ENCODE data around the gene PRDM2.

The PRDM2 gene

DNA sequence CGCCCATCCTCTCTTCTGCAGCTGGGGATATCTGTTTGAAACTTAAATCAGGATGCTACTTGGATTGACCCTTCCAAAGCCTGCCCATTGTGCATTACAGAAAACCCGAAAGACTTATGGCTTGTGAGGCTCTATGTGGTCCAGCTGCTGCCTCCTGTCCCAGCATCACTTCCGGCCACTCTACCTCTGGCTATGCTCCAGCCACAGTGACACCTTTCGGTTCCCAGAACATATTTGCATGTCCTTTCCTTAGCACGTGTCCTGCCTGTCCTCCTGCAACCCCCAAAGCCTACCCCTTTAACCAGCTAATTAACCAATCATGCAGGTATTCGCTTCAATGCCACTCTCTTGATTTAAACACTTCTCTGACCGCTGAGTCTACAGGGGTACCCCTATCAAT lies 167.6 kb downstream of the PRDM2 start:
- H3K36me3 ChIP-seq (ENCODE audit: control insufficient read depth in 2 of 2, insufficient read depth in 1 of 2, low read length in 2 of 2) = no peaks in the 10 kb centered on the region
- H3K27ac ChIP-seq (ENCODE audit: extremely low read depth, low read depth, low read length) = no peak overlapping the region
- TF ChIP-seq, protein P1, sequence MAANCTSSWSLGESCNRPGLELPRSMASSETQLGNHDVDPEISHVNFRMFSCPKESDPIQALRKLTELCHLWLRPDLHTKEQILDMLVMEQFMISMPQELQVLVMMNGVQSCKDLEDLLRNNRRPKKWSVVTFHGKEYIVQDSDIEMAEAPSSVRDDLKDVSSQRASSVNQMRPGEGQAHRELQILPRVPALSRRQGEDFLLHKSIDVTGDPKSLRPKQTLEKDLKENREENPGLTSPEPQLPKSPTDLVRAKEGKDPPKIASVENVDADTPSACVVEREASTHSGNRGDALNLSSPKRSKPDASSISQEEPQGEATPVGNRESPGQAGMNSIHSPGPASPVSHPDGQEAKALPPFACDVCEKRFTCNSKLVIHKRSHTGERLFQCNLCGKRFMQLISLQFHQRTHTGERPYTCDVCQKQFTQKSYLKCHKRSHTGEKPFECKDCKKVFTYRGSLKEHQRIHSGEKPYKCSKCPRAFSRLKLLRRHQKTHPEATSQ (tag by site-specific recombination; IDR thresholded peaks at IDR 0.05) = no peak
- TF ChIP-seq ZNF707 (tag by site-specific recombination; IDR thresholded peaks at IDR 0.05) = no peak
- no peak for TF ChIP-seq ZNF660 (tag by site-specific recombination; IDR thresholded peaks at IDR 0.05)
- no peak for TF ChIP-seq ZNF26 (tag by site-specific recombination; IDR thresholded peaks at IDR 0.05)
- TF ChIP-seq ZNF23 (tag by site-specific recombination; IDR thresholded peaks at IDR 0.05; ENCODE audit: borderline replicate concordance) = no peak
- no peak for TF ChIP-seq ZNF654 (tag by site-specific recombination; IDR thresholded peaks at IDR 0.05; ENCODE audit: low read depth)
- no peak for TF ChIP-seq ZNF624 (tag by site-specific recombination; IDR thresholded peaks at IDR 0.05)
- TF ChIP-seq, protein P2, sequence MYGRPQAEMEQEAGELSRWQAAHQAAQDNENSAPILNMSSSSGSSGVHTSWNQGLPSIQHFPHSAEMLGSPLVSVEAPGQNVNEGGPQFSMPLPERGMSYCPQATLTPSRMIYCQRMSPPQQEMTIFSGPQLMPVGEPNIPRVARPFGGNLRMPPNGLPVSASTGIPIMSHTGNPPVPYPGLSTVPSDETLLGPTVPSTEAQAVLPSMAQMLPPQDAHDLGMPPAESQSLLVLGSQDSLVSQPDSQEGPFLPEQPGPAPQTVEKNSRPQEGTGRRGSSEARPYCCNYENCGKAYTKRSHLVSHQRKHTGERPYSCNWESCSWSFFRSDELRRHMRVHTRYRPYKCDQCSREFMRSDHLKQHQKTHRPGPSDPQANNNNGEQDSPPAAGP (tag by site-specific recombination; IDR thresholded peaks at IDR 0.05) = no peak
- TF ChIP-seq ZNF157 (tag by site-specific recombination; IDR thresholded peaks at IDR 0.05) = no peak
- TF ChIP-seq YY2 (tag by site-specific recombination; IDR thresholded peaks at IDR 0.05) = no peak
- no peak for TF ChIP-seq ZNF596 (tag by site-specific recombination; IDR thresholded peaks at IDR 0.05)
- TF ChIP-seq ZBTB17 (tag by site-specific recombination; IDR thresholded peaks at IDR 0.05) = no peak
- TF ChIP-seq ZNF302 (tag by site-specific recombination; IDR thresholded peaks at IDR 0.05; ENCODE audit: low read depth) = no peak
- TF ChIP-seq, protein P3, sequence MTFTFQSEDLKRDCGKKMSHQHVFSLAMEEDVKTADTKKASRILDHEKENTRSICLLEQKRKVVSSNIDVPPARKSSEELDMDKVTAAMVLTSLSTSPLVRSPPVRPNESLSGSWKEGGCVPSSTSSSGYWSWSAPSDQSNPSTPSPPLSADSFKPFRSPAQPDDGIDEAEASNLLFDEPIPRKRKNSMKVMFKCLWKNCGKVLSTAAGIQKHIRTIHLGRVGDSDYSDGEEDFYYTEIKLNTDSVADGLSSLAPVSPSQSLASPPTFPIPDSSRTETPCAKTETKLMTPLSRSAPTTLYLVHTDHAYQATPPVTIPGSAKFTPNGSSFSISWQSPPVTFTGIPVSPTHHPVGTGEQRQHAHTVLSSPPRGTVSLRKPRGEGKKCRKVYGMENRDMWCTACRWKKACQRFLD (tag by site-specific recombination; IDR thresholded peaks at IDR 0.05) = no peak
- no peak for TF ChIP-seq ZBTB26 (tag by site-specific recombination; optimal IDR thresholded peaks at IDR 0.05)
- no peak for TF ChIP-seq ZNF776 (tag by site-specific recombination; IDR thresholded peaks at IDR 0.05; ENCODE audit: borderline replicate concordance)
- TF ChIP-seq ZNF155 (tag by site-specific recombination; IDR thresholded peaks at IDR 0.05) = no peak
- POLR2A ChIA-PET = no interaction called here
- CTCF ChIA-PET = no interaction called here
- no peaks in the 10 kb centered on the region for H3K4me1 ChIP-seq (ENCODE audit: control insufficient read depth, insufficient read depth, low read length)
- H3K9me3 ChIP-seq (ENCODE audit: control insufficient read depth, insufficient read depth, low read depth, low read length) = no peaks in the 10 kb centered on the region
- H3K4me3 ChIP-seq (ENCODE audit: low read depth, low read length) = no peak overlapping the region

- Histone ChIP-seq H3K4me1 (ENCODE audit: control insufficient read depth, insufficient read depth, low read length) (no peaks in the 10 kb centered on the region), H3K27ac (ENCODE audit: extremely low read depth, low read depth, low read length) (no peak overlapping the region), H3K36me3 (ENCODE audit: control insufficient read depth in 2 of 2, insufficient read depth in 1 of 2, low read length in 2 of 2) (no peaks in the 10 kb centered on the region), H3K9me3 (ENCODE audit: control insufficient read depth, insufficient read depth, low read depth, low read length) (no peaks in the 10 kb centered on the region), H3K4me3 (ENCODE audit: low read depth, low read length) (no peak overlapping the region)
- POLR2A ChIA-PET = no interaction called here
- TF ChIP-seq ZIC2 (tag by site-specific recombination; IDR thresholded peaks at IDR 0.05) (0 out of 2 replicates have a peak, but pooled peaks have one; percentile 17), ZNF423 (tag by site-specific recombination; IDR thresholded peaks at IDR 0.05) (no peak), GLIS1 (tag by site-specific recombination; IDR thresholded peaks at IDR 0.05) (peak; percentile 80)
- CTCF ChIA-PET = interaction anchor here (0.6 to 1.7 kb wide), 2 partner anchors 9 to 1275 kb away, joined by 3 to 4 read pairs; no protein-coding TSS in a partner anchor
Observed at GRCh38 chr1:13869172-13869797, 169.3 kb downstream of the PRDM2 start.

Measured in HEK293 (cell line).